Stimulated activated naive CD8-positive, alpha-beta T cell treated with anti-CD3 and anti-CD28 coated beads, Interleukin-15, amount 100 ng/mL, for 72 hours (primary cell): ENCODE results near the gene AP1B1.

Experiments used
- ATAC-seq: fragments of 150-1000 bp; cut with Tn5 transposase; 2 replicates; pipeline ENCODE4 v1.10.0; 2021; ENCODE audit warnings: mild to moderate bottlenecking, moderate library complexity
- DNase-seq, 2 donors: peaks; one replicate each; pipeline ENCODE4 v3.0.0; 2021 to 2022
- H3K27ac Mint-ChIP-seq, 2 donors: one replicate each; pipeline ENCODE4 v1.8.0; 2022; ENCODE audit warnings: mild to moderate bottlenecking in 2 of 2, mixed read lengths in 2 of 2, moderate library complexity in 2 of 2
- H3K27me3 Mint-ChIP-seq: one replicate; pipeline ENCODE4 v1.8.0; 2022; ENCODE audit warnings: mixed read lengths
- H3K4me1 Mint-ChIP-seq: one replicate; pipeline ENCODE4 v1.8.0; 2022; ENCODE audit warnings: mild to moderate bottlenecking, mixed read lengths
- H3K4me3 Mint-ChIP-seq, 2 donors: one replicate each; pipeline ENCODE4 v1.8.0; 2022; ENCODE audit warnings: mild to moderate bottlenecking in 2 of 2, mixed read lengths in 2 of 2, moderate library complexity in 1 of 2
- H3K9me3 Mint-ChIP-seq, 2 donors: one replicate each; pipeline ENCODE4 v1.8.0; 2022; ENCODE audit warnings: mixed read lengths in 2 of 2

The AP1B1 gene

DNA sequence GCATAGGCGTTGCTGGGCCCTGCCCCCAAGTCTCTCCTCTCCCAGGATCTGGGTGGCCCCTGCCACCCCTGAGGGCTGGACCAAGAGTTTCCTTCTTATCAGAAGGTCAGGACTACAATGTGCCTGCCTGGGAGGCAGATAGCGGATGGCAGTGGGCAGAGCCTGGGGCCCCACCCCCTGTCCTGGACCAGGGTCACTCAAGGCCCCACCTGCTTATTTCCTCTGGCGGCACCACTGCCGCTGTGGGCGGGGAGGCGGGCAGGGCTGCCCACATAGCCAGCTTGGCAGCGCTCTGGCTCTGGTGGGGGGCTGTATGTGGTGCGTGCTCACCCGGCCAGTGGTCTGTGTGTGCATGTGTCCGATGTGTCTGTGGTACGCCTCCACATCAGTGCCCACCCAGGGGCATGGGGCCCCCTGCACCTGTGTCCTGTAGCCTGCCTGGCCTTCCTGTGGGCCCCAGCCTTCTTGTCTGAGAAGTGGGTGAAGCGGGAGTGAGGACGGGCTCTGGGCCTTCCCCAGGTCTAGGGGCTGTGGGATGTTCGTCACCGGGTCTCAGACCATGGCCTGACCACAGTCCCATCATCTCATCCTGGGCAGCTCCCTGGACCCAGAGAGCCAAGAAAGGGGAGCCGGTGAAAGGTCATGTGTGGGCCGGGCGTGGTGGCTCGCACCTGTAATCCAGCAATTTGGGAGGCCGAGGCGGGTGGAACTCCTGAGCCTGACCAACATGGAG, 78.9 kb downstream of the AP1B1 start:
- no peak overlapping the region for H3K27ac Mint-ChIP-seq
- H3K4me1 Mint-ChIP-seq: peaks cover 74% of the 10 kb centered on the region
- no peaks in the 10 kb centered on the region for H3K9me3 Mint-ChIP-seq
- no peak for ATAC-seq
- peaks cover 76% of the 10 kb centered on the region for H3K27me3 Mint-ChIP-seq
- no peak overlapping the region for H3K4me3 Mint-ChIP-seq
- DNase-seq: peak in 1 of 2 donors; percentile 8

DNA sequence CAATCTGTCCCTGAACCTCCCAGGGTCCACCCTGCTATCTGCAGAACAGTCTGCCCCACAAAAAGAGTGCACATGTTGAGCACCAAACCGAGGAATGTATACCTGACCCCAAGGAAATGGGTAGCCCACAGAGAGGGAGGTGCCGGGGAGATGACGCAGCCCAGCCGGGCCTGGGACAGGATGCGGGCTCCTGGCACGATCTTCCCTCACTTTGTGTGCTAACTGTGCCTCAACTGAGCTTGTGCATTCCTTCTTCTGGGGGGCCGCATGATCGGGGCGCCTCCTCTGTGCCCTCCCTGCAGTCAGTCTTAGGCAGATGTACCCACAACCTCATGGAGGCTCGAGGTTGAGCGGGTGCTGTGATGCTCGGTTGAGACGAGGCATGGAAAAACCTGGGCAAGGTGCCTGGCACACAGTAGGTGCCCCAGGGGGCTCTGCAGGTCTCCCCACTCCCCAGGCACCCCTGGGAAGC, 79.5 kb downstream of the AP1B1 start:
- Mint-ChIP-seq H3K4me3 (peak overlapping the region; percentile 2 to 12), H3K4me1 (peaks cover 67% of the 10 kb centered on the region), H3K27ac (no peak overlapping the region), H3K27me3 (peaks cover 74% of the 10 kb centered on the region), H3K9me3 (no peaks in the 10 kb centered on the region)
- ATAC-seq: peak; percentile 74
- peak; percentile 28 to 71 for DNase-seq

DNA sequence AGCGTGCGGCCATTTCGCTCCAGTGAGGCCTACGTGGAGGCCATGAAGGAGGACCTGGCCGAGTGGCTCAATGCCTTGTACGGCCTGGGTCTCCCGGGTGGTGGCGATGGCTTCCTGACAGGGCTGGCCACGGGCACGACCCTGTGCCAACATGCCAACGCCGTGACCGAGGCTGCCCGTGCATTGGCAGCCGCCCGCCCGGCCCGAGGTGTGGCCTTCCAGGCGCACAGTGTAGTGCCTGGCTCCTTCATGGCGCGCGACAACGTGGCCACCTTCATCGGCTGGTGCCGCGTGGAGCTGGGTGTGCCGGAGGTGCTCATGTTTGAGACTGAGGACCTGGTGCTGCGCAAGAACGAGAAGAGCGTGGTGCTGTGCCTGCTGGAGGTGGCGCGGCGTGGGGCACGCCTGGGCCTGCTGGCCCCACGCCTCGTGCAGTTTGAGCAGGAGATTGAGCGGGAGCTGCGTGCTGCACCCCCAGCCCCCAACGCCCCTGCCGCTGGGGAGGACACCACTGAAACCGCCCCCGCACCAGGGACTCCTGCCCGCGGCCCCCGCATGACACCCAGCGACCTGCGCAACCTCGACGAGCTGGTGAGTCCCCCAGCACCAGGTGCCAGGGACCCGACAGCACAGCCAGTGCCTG, 80.1 kb downstream of the AP1B1 start:
- Mint-ChIP-seq H3K27ac (no peak overlapping the region), H3K27me3 (peaks cover 69% of the 10 kb centered on the region), H3K4me1 (peaks cover 61% of the 10 kb centered on the region), H3K9me3 (no peaks in the 10 kb centered on the region), H3K4me3 (peak overlapping the region; percentile 2 to 12)
- DNase-seq (no peak), ATAC-seq (no peak)

DNA sequence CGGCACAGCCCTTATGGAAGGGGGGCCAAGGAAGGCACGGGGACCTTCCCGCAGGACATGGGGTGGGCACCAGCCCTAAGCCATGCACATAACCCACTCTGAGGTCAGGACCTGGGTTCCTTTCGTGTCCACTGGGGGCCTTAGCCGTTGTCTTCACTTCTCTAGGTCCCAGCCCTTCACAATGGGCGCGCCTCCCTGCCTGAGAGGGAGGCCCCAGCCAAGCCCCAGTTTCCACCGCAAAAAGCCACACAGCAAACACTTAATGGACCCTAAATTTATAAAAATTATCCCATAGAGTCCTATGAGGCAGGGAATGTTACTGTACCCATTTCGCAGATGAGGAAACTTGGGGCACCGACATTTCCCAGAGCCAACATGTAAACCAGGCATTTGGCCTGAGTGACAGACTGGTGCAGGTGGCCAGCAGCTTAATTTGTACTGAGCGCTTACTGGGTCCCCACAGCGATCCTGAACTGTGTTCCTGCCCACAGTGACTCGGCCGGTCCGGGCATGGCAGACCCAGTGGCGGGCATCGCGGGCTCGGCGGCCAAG, 80.7 kb downstream of the AP1B1 start:
- H3K4me1 Mint-ChIP-seq: peaks cover 55% of the 10 kb centered on the region
- H3K27me3 Mint-ChIP-seq: peaks cover 63% of the 10 kb centered on the region
- H3K27ac Mint-ChIP-seq: no peak overlapping the region
- H3K4me3 Mint-ChIP-seq: peak overlapping the region; percentile 80 to 82
- DNase-seq (no peak), ATAC-seq (no peak)
- H3K9me3 Mint-ChIP-seq: no peaks in the 10 kb centered on the region

DNA sequence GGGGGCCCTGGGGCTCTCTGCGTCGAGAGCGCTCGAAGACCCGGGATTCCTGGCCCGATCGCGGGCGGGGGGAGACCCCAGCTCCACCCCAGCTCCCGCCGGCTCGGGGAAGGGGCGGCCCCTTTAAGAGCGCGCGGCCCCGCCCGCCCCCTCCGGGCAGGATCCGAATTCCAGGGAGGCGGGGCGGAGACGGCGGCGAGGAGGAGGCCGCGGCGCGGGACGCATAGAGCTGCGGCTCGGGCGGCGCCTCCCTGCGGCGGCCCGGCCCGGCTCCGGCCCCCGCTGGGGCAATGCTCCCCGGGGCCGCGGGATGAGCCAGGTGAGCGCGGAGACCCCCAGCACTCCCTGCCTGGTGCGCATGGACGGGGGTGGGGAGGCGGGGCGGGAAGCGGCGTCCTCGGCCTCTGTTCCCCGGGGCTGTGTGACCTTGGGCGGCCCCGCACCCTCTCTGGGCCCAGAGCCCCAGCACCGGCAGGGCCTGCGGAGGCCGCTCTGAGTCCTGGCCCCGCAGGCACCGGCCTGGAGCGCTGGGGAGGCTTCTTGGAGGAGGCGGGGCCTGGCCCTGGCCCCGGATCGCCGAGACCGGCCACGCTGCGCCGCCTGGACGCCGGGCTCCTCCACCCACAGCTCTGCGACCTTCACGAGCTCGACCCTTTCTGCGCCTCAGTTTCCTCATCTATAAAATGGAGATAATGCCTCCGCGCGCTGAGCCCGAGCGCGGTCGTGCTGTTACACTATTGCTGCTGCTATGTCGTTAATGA, 81.4 kb downstream of the AP1B1 start:
- DNase-seq: peak in 1 of 2 donors; percentile 26
- Mint-ChIP-seq H3K4me3 (peak overlapping the region; percentile 82 to 87), H3K9me3 (no peaks in the 10 kb centered on the region), H3K27me3 (peaks cover 56% of the 10 kb centered on the region), H3K4me1 (peaks cover 54% of the 10 kb centered on the region), H3K27ac (no peak overlapping the region)
- peak; percentile 19 for ATAC-seq

DNA sequence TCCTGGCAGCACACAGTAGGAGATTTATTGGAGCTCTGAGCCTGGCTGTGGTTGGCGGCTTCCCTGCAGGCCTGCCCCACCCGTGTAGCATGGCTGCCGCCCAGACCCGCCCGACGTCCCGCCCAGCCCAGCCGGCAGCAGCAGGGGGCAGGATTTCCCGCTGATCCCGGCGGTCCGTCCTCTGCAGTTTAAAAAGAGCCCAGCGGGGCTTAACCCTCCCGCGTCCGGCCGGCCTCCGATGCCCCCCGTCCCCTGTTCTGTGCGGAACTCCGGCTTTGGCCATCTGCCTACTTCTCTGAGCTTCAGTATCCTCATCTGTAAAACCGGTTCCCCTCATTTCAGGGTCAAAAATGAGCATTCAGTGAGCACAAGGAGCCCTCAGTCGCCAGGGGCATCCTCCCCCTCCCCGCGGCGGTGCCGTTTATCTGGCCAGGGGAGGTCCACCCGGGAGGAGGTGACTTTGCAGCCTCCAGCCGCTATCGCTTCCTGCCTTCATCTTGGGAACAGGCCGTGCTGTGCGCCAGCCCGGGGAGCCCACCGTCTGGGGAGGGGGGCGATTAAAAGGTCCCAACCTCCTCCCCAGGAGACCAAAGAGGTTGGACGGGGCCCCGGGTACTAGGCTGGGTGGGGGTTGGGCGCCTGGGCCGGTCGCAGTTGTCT, 82.1 kb downstream of the AP1B1 start, which contains the start of gene GAS2L1:
TSS of gene GAS2L1 (plus strand) at position 476 of the 660 bp plus-strand sequence. CDS start 1,456 bp downstream, outside the sequence.
- H3K9me3 Mint-ChIP-seq: no peaks in the 10 kb centered on the region
- no peak within 1 kb of the TSS for H3K27ac Mint-ChIP-seq
- H3K27me3 Mint-ChIP-seq: peaks cover 52% of the 10 kb centered on the region
- ATAC-seq: peak; percentile 61
- H3K4me3 Mint-ChIP-seq: peak within 1 kb of the TSS; percentile 82 to 87
- DNase-seq: peak; percentile 53 to 64
- H3K4me1 Mint-ChIP-seq: peaks cover 54% of the 10 kb centered on the region

DNA sequence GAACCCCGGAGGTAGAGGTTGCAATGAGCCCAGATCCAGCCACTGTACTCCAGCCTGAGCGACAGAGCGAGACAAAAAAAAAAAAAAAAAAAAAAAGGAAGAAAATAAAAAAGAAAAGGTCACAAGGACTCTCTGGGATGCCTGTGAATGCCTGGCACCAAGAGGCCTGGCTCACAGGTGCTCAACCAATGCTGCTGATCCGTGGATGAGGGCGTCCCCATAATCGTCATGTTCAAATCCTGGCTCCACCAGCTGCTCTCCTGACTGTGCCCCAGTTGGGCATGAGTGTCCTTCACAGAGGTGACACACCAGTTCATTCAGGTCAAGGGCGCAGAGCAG, 82.6 kb downstream of the AP1B1 start:
- no peaks in the 10 kb centered on the region for H3K9me3 Mint-ChIP-seq
- H3K4me1 Mint-ChIP-seq: peaks cover 49% of the 10 kb centered on the region
- peaks cover 47% of the 10 kb centered on the region for H3K27me3 Mint-ChIP-seq
- H3K27ac Mint-ChIP-seq: no peak overlapping the region
- no peak for DNase-seq
- ATAC-seq: no peak
- H3K4me3 Mint-ChIP-seq: peak overlapping the region; percentile 75 to 87

DNA sequence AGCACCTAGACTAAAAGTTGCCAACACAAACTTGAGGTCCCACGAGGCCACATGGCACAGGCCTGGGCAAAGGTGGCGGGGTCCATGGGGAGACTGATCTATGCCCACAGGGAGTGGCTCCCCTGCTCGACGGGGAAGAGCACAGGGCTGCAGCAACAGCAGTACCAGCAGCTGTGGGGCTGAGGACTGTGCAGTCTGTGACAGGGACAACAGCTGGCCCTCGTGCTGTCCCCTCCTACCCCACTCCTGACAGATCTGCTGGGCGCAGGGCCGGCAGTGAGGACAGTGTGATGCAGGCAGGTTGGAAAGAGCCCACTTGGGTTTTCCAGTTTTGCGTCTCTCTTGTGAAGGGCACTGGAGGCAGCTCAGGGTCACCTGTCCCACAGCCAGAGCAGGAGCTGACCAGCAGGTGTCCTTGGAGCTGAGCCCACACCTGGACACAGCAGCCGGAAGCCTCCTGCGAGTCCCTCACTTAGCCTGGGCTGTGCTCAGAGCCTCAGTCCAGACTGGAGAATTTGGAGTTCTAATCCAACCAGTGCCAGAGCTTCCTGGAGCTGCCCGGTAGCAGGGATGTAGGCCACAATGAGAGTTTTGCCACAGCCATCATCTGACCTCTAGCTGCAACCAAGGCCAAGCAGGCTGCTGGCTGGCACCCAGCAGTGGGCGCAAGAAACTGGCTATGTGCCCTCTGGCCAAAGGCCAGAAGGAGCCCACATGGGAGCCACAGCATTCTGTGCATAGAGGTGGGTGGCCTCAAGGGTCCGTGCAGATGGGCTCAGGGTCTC, 85.5 kb downstream of the AP1B1 start:
- DNase-seq: no peak

DNA sequence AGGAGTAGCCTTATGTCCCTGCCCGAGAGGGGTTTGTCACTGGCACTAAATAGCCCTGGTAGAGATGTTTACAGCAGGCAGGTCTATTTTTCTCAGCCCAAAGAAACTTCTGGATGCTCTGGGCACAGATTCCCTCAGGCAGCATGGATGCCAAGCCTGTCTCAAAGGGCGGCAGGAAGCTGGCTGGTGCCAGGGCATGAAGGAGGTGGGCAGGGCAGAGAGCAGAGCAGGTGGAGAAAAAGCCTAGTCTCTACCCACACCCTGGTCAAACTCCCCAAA, 86.0 kb downstream of the AP1B1 start:
- peak overlapping the region in 1 of 2 donors; percentile 20 for H3K27ac Mint-ChIP-seq

More for the DNA sequence above, 85.5 kb downstream of the AP1B1 start:
- H3K27ac Mint-ChIP-seq: no peak overlapping the region
- peaks cover 37% of the 10 kb centered on the region for H3K4me1 Mint-ChIP-seq
- ATAC-seq: no peak
- peaks cover 35% of the 10 kb centered on the region for H3K27me3 Mint-ChIP-seq
- no peak overlapping the region for H3K4me3 Mint-ChIP-seq
- H3K9me3 Mint-ChIP-seq: no peaks in the 10 kb centered on the region

DNA sequence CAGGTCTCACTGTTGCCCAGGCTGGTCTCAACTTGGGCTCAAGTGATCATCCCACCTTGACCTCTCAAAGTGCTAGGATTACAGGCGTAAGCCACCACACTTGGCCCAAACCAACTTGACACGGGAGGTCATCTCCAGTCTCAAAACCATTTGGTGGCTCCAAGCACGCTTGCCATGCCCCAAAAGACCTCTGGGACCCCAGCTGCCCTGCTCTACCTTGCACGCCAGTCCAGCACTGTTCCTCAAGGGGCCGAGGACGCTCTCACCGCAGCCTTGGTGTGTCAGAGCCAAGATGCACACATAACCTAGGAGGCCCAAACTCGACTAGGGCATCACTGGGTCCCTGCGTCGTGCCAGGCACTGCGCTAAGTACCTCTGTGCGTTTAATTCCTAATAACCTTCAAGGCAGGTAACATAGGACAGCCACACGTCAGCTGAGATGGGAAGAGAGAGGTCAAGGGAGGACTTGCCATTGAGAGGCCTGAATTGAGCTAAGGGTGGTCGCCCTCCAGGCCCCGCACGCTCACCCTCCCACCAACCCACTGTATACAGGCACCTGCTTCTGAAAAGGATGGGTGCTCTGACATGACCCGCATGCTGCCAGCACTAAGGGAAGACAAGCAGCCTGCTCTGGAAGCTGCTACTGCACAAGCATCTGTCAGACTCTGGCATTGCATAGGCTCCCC, 86.5 kb downstream of the AP1B1 start:
- H3K4me3 Mint-ChIP-seq: no peak overlapping the region

More for the DNA sequence above, 86.0 kb downstream of the AP1B1 start:
- Mint-ChIP-seq H3K9me3 (no peaks in the 10 kb centered on the region), H3K27me3 (peaks cover 30% of the 10 kb centered on the region), H3K4me1 (peaks cover 36% of the 10 kb centered on the region), H3K4me3 (no peak overlapping the region)
- DNase-seq (no peak), ATAC-seq (no peak)

DNA sequence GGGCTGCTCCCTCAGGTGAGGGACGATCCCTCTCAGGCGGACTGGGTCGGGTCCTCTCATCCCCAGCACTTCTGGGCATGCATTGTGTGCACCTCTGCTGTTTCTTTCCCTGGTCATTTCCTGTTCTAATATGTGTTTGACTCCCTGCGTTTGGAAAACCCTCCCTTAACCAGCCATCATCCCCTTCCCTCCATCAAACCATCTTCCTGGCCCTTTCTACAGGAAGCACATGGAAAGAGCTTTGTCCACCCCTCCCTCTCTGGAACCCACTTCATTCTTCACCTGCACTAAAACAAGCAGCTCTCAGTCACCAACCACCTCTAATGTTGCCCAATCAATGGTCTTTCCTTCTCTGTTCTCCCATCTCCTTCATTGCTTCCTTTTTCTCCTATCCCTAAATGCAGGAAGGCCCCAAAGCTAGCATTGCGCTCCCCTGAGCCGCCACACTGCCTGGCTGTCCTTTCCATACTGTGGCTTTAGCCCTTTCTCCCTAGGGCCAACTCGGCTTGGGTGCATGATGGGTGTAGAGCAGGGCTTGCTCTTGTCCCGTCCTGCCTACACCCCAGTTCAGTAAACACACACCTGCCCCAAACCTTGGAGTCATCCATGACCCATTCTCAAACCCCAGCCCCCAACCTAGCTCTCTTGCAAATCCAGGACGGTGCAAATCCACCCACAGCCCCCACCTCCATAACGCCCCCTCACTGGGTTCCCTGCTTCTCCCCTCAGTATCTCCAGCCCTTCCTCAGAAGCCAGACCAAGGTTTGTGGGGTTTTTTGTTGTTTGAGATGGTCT, 87.4 kb downstream of the AP1B1 start:
- DNase-seq (no peak), ATAC-seq (peak; percentile 19)
- H3K9me3 Mint-ChIP-seq: no peaks in the 10 kb centered on the region
- H3K4me3 Mint-ChIP-seq: no peak overlapping the region
- H3K4me1 Mint-ChIP-seq: peaks cover 28% of the 10 kb centered on the region
- H3K27me3 Mint-ChIP-seq: peaks cover 20% of the 10 kb centered on the region
- H3K27ac Mint-ChIP-seq: peak overlapping the region in 1 of 2 donors; percentile 9

More for the DNA sequence above, 86.5 kb downstream of the AP1B1 start:
- Mint-ChIP-seq H3K9me3 (no peaks in the 10 kb centered on the region), H3K4me1 (peaks cover 35% of the 10 kb centered on the region), H3K27ac (peak overlapping the region in 1 of 2 donors; percentile 20), H3K27me3 (peaks cover 28% of the 10 kb centered on the region)
- DNase-seq: no peak
- no peak for ATAC-seq

DNA sequence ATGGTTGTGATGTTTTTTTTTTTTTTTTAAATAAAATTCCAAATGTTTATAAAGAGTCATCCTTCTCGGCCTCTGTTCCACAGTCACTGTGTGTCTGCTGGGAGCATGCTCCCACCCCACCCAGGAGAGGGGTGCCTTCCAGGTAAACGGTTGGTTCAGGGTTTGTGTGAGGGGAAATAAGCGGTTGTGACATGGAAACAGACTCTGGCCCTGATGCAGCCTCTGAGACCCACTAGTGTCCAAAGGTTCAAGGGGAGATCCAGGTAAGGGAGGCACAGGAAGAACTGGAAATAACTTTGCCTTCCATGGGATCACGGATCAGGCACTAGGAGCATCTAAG, 87.9 kb downstream of the AP1B1 start:
- no peak overlapping the region for H3K4me3 Mint-ChIP-seq
- H3K27me3 Mint-ChIP-seq: peaks cover 15% of the 10 kb centered on the region
- H3K27ac Mint-ChIP-seq: no peak overlapping the region
- no peak for DNase-seq
- H3K4me1 Mint-ChIP-seq: peaks cover 22% of the 10 kb centered on the region
- H3K9me3 Mint-ChIP-seq: no peaks in the 10 kb centered on the region
- ATAC-seq: no peak

DNA sequence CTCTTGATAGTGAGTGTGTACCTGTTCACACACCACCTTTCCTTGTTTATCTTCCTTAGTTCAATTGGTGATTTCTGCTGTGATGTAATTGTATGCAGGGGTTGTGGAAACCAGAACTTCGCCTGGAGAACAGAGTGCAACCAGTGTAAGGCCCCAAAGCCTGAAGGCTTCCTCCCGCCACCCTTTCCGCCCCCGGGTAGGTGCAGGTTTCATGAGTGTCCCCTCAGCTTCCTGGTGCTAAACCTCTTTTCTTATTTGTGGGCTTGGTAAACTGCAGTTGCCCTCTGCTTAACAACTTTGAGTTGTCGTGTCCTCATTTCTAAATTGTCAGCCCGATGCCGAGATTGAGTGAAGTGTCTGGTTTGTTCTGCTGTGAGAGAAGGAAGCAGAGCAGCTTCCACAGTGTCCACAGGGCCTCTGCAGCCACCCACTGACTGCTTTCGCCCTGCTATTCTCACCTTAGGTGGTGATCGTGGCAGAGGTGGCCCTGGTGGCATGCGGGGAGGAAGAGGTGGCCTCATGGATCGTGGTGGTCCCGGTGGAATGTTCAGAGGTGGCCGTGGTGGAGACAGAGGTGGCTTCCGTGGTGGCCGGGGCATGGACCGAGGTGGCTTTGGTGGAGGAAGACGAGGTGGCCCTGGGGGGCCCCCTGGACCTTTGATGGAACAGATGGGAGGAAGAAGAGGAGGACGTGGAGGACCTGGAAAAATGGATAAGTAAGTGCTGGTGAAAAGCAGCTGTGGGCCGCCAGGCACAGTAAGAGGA, 89.1 kb downstream of the AP1B1 start:
- Mint-ChIP-seq H3K4me3 (no peak overlapping the region), H3K27me3 (peaks cover 3% of the 10 kb centered on the region), H3K27ac (peak overlapping the region in 1 of 2 donors; percentile 3), H3K9me3 (no peaks in the 10 kb centered on the region), H3K4me1 (peaks cover 17% of the 10 kb centered on the region)
- DNase-seq: no peak
- ATAC-seq: no peak
